GM23338 (cell line): ENCODE measurements around the gene FBXO15. TPM values are rescaled to one million over a fixed set of nuclear protein-coding genes. Genes with fewer than 3 reads are reported as not detected.

ENCODE experiments used
- ATAC-seq: fragments of 200-7000 bp; cut with Tn5 transposase; 3 replicates; pipeline ENCODE4 v1.9.1; 2020
- DNase-seq: peaks from one replicate; pipeline ENCODE4 v3.0.0-alpha.2; 2015; ENCODE audit warnings: low spot score
- H2AFZ ChIP-seq: fragments of 200-600 bp; sonication (generic); 2 replicates; pipeline ENCODE4 v1.8.0; 2016; ENCODE audit warnings: antibody characterized with exemption, mild to moderate bottlenecking, moderate library complexity
- H3F3A ChIP-seq: fragments of 200-600 bp; sonication (generic); replicated peaks from 2 replicates; pipeline ENCODE4 v1.8.0; 2017; ENCODE audit warnings: antibody characterized with exemption, mixed run types, low read depth
- H3K27ac ChIP-seq: fragments of 200-600 bp; sonication (generic); 2 replicates; pipeline ENCODE4 v1.6.1; 2016; ENCODE audit warnings: low read depth
- H3K27me3 ChIP-seq: fragments of 200-600 bp; sonication (generic); 2 replicates; pipeline ENCODE4 v1.8.0; 2016; ENCODE audit warnings: mild to moderate bottlenecking, mixed run types, moderate library complexity; ENCODE audit not compliant: insufficient read depth
- H3K36me3 ChIP-seq: fragments of 200-600 bp; sonication (generic); 2 replicates; pipeline ENCODE4 v1.8.0; 2016; ENCODE audit warnings: mild to moderate bottlenecking; ENCODE audit not compliant: insufficient read depth
- H3K4me1 ChIP-seq: fragments of 200-600 bp; sonication (generic); 2 replicates; pipeline ENCODE4 v1.8.0; 2016; ENCODE audit warnings: mild to moderate bottlenecking, moderate library complexity; ENCODE audit not compliant: insufficient read depth
- H3K4me2 ChIP-seq: fragments of 200-600 bp; sonication (generic); 2 replicates; pipeline ENCODE4 v1.7.1; 2017; ENCODE audit warnings: mixed run types
- H3K4me3 ChIP-seq: fragments of 200-600 bp; sonication (generic); 2 replicates; pipeline ENCODE4 v1.6.1; 2016; ENCODE audit warnings: mixed run types
- H3K79me2 ChIP-seq: fragments of 200-600 bp; sonication (generic); replicated peaks from 2 replicates; pipeline ENCODE4 v1.8.0; 2017; ENCODE audit warnings: mild to moderate bottlenecking; ENCODE audit not compliant: insufficient read depth
- H3K9me2 ChIP-seq: fragments of 200-600 bp; sonication (generic); 2 replicates; pipeline ENCODE4 v1.8.0; 2017; ENCODE audit not compliant: insufficient read depth
- H4K20me1 ChIP-seq: fragments of 200-600 bp; sonication (generic); replicated peaks from 2 replicates; pipeline ENCODE4 v1.8.0; 2017; ENCODE audit warnings: mild to moderate bottlenecking; ENCODE audit not compliant: insufficient read depth
- H3K27ac Mint-ChIP-seq: 2 replicates; pipeline ENCODE4 v1.8.0; 2020; ENCODE audit warnings: inconsistent platforms, mild to moderate bottlenecking, moderate library complexity, mixed read lengths
- H3K27me3 Mint-ChIP-seq: 3 replicates; pipeline ENCODE4 v1.8.0; 2022; ENCODE audit warnings: low read depth, mild to moderate bottlenecking, moderate library complexity, mixed read lengths, inconsistent platforms; ENCODE audit not compliant: insufficient read depth, poor library complexity
- H3K36me3 Mint-ChIP-seq: 3 replicates; pipeline ENCODE4 v1.8.0; 2021; ENCODE audit warnings: low read depth, mild to moderate bottlenecking, inconsistent platforms, moderate library complexity, mixed read lengths
- H3K4me1 Mint-ChIP-seq: 3 replicates; pipeline ENCODE4 v1.8.0; 2020; ENCODE audit warnings: mild to moderate bottlenecking, inconsistent platforms, mixed read lengths
- H3K4me3 Mint-ChIP-seq: 3 replicates; pipeline ENCODE4 v1.8.0; 2021; ENCODE audit warnings: moderate library complexity, mild to moderate bottlenecking, inconsistent platforms, mixed read lengths
- H3K9me3 Mint-ChIP-seq: 3 replicates; pipeline ENCODE4 v1.8.0; 2020; ENCODE audit warnings: moderate library complexity, mild to moderate bottlenecking, inconsistent platforms, mixed read lengths
- ETS1 ChIP-seq: IDR thresholded peaks from 2 replicates; pipeline ENCODE4 v1.6.1; 2016; ENCODE audit warnings: antibody characterized with exemption
- EZH2phosphoT487 ChIP-seq: fragments of 200-600 bp; sonication (generic); IDR thresholded peaks from one replicate; pipeline ENCODE4 v1.8.1; 2018; ENCODE audit warnings: antibody characterized with exemption; ENCODE audit not compliant: unreplicated experiment
- JUNB ChIP-seq: IDR thresholded peaks from one replicate; pipeline ENCODE4 v1.6.1; 2016; ENCODE audit warnings: antibody characterized with exemption; ENCODE audit not compliant: unreplicated experiment
- NANOG ChIP-seq: IDR thresholded peaks from 2 replicates; pipeline ENCODE4 v1.6.1; 2016; ENCODE audit warnings: antibody characterized with exemption, borderline replicate concordance
- STAT1 ChIP-seq: IDR thresholded peaks from one replicate; pipeline ENCODE4 v1.6.1; 2016; ENCODE audit warnings: antibody characterized with exemption; ENCODE audit not compliant: unreplicated experiment
- ZNF114 ChIP-seq: fragments of 250-450 bp; sonication (Bioruptor Pico); IDR thresholded peaks from 2 replicates; pipeline ENCODE4 v1.5.0; 2020; ENCODE audit warnings: mild to moderate bottlenecking, moderate library complexity
- ZNF331 ChIP-seq: fragments of 250-450 bp; sonication (Bioruptor Pico); IDR thresholded peaks from 2 replicates; pipeline ENCODE4 v1.5.0; 2020; ENCODE audit warnings: low read depth, mild to moderate bottlenecking, moderate library complexity
- polyA plus RNA-seq: library from polyadenylated mRNA; unstranded; fragments of >200 nt; fragmentation: Nextera tagmentation; extraction: Ambion mirVana; gene quantifications from 2 replicates; pipeline ENCODE4 v1.2.1, GENCODE V29; 2016
- total RNA-seq: library from RNA; depleted of rRNA; stranded (reverse); fragments of >200 nt; shearing (Covaris generic); gene quantifications from 2 replicates; pipeline ENCODE4 v1.2.3, GENCODE V29; 2014
- TF ChIP-seq, protein P1 (sequence below), 2 experiments: fragments of 200-600 bp in 1 of 2; sonication (generic) in 1 of 2; conservative IDR thresholded peaks; 2 replicates each; pipeline versions ENCODE4 v1.5.1 to v1.6.1; 2016 to 2017; ENCODE audit warnings: antibody characterized with exemption in 2 of 2, low read depth in 2 of 2, mild to moderate bottlenecking in 2 of 2, moderate library complexity in 1 of 2
- TF ChIP-seq, protein P2 (sequence below): fragments of 250-450 bp; sonication (Bioruptor Pico); IDR thresholded peaks from 2 replicates; pipeline ENCODE4 v1.5.0; 2020; ENCODE audit warnings: mild to moderate bottlenecking, moderate library complexity
- TF ChIP-seq, protein P3 (sequence below): IDR thresholded peaks from one replicate; pipeline ENCODE4 v1.6.1; 2018; ENCODE audit warnings: antibody characterized with exemption; ENCODE audit not compliant: unreplicated experiment

The FBXO15 gene
- total and polyA plus RNA-seq, 2 experiments from 2014 or later, result 0.21 to 0.53 TPM

DNA sequence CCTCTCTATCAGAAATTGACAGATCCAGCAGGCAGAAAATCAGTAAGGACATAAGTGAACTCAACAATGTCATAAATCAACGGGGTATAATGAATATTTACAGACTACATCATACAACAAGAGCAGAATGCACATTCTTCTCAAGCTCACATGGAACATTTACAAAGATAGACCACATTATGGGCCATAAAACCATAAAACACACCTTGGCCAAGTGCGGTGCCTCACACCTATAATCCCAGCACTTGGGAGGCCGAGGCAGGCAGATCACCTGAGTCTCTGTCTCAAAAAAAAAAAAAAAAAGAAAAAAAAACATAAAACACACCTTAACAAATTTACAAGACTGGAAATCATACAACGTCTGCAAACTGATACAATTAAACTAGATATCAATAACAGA lies 36.7 kb downstream of the FBXO15 start:
- Histone ChIP-seq H3F3A (no peaks in the 10 kb centered on the region), H3K36me3 (peaks cover 6% of the 10 kb centered on the region; the same call in 1 of the 2 replicates), H3K9me2 (no peaks in the 10 kb centered on the region), H3K4me1 (peaks cover 20% of the 10 kb centered on the region), H4K20me1 (no peaks in the 10 kb centered on the region), H3K79me2 (no peaks in the 10 kb centered on the region), H2AFZ (no peak overlapping the region), H3K4me2 (no peak overlapping the region), H3K4me3 (no peak overlapping the region), H3K27ac (no peak overlapping the region), H3K27me3 (no peaks in the 10 kb centered on the region)
- no peak for ATAC-seq
- Mint-ChIP-seq H3K4me1 (peaks cover 23% of the 10 kb centered on the region), H3K9me3 (peaks cover 26% of the 10 kb centered on the region; the same call in 2 of the 3 replicates), H3K27me3 (no peaks in the 10 kb centered on the region), H3K4me3 (no peak overlapping the region), H3K27ac (no peak overlapping the region), H3K36me3 (peaks cover 7% of the 10 kb centered on the region; the same call in 2 of the 3 replicates)
- TF ChIP-seq ZNF331 (CRISPR knock-in tag) (no peak), NANOG (no peak), ZNF114 (CRISPR knock-in tag) (no peak), ETS1 (no peak), EZH2phosphoT487 (no peak), STAT1 (no peak), JUNB (no peak)
- TF ChIP-seq, protein P1, sequence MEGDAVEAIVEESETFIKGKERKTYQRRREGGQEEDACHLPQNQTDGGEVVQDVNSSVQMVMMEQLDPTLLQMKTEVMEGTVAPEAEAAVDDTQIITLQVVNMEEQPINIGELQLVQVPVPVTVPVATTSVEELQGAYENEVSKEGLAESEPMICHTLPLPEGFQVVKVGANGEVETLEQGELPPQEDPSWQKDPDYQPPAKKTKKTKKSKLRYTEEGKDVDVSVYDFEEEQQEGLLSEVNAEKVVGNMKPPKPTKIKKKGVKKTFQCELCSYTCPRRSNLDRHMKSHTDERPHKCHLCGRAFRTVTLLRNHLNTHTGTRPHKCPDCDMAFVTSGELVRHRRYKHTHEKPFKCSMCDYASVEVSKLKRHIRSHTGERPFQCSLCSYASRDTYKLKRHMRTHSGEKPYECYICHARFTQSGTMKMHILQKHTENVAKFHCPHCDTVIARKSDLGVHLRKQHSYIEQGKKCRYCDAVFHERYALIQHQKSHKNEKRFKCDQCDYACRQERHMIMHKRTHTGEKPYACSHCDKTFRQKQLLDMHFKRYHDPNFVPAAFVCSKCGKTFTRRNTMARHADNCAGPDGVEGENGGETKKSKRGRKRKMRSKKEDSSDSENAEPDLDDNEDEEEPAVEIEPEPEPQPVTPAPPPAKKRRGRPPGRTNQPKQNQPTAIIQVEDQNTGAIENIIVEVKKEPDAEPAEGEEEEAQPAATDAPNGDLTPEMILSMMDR (conservative IDR thresholded peaks at IDR 0.05; ENCODE audit: low read depth in 2 of 2), result no peak
- TF ChIP-seq, protein P2, sequence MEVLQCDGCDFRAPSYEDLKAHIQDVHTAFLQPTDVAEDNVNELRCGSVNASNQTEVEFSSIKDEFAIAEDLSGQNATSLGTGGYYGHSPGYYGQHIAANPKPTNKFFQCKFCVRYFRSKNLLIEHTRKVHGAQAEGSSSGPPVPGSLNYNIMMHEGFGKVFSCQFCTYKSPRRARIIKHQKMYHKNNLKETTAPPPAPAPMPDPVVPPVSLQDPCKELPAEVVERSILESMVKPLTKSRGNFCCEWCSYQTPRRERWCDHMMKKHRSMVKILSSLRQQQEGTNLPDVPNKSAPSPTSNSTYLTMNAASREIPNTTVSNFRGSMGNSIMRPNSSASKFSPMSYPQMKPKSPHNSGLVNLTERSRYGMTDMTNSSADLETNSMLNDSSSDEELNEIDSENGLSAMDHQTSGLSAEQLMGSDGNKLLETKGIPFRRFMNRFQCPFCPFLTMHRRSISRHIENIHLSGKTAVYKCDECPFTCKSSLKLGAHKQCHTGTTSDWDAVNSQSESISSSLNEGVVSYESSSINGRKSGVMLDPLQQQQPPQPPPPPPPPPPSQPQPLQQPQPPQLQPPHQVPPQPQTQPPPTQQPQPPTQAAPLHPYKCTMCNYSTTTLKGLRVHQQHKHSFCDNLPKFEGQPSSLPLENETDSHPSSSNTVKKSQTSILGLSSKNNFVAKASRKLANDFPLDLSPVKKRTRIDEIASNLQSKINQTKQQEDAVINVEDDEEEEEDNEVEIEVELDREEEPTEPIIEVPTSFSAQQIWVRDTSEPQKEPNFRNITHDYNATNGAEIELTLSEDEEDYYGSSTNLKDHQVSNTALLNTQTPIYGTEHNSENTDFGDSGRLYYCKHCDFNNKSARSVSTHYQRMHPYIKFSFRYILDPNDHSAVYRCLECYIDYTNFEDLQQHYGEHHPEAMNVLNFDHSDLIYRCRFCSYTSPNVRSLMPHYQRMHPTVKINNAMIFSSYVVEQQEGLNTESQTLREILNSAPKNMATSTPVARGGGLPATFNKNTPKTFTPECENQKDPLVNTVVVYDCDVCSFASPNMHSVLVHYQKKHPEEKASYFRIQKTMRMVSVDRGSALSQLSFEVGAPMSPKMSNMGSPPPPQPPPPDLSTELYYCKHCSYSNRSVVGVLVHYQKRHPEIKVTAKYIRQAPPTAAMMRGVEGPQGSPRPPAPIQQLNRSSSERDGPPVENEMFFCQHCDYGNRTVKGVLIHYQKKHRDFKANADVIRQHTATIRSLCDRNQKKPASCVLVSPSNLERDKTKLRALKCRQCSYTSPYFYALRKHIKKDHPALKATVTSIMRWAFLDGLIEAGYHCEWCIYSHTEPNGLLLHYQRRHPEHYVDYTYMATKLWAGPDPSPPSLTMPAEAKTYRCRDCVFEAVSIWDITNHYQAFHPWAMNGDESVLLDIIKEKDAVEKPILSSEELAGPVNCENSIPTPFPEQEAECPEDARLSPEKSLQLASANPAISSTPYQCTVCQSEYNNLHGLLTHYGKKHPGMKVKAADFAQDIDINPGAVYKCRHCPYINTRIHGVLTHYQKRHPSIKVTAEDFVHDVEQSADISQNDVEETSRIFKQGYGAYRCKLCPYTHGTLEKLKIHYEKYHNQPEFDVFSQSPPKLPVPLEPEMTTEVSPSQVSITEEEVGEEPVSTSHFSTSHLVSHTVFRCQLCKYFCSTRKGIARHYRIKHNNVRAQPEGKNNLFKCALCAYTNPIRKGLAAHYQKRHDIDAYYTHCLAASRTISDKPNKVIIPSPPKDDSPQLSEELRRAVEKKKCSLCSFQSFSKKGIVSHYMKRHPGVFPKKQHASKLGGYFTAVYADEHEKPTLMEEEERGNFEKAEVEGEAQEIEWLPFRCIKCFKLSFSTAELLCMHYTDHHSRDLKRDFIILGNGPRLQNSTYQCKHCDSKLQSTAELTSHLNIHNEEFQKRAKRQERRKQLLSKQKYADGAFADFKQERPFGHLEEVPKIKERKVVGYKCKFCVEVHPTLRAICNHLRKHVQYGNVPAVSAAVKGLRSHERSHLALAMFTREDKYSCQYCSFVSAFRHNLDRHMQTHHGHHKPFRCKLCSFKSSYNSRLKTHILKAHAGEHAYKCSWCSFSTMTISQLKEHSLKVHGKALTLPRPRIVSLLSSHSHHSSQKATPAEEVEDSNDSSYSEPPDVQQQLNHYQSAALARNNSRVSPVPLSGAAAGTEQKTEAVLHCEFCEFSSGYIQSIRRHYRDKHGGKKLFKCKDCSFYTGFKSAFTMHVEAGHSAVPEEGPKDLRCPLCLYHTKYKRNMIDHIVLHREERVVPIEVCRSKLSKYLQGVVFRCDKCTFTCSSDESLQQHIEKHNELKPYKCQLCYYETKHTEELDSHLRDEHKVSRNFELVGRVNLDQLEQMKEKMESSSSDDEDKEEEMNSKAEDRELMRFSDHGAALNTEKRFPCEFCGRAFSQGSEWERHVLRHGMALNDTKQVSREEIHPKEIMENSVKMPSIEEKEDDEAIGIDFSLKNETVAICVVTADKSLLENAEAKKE (CRISPR knock-in tag), result no peak
- TF ChIP-seq, protein P3, sequence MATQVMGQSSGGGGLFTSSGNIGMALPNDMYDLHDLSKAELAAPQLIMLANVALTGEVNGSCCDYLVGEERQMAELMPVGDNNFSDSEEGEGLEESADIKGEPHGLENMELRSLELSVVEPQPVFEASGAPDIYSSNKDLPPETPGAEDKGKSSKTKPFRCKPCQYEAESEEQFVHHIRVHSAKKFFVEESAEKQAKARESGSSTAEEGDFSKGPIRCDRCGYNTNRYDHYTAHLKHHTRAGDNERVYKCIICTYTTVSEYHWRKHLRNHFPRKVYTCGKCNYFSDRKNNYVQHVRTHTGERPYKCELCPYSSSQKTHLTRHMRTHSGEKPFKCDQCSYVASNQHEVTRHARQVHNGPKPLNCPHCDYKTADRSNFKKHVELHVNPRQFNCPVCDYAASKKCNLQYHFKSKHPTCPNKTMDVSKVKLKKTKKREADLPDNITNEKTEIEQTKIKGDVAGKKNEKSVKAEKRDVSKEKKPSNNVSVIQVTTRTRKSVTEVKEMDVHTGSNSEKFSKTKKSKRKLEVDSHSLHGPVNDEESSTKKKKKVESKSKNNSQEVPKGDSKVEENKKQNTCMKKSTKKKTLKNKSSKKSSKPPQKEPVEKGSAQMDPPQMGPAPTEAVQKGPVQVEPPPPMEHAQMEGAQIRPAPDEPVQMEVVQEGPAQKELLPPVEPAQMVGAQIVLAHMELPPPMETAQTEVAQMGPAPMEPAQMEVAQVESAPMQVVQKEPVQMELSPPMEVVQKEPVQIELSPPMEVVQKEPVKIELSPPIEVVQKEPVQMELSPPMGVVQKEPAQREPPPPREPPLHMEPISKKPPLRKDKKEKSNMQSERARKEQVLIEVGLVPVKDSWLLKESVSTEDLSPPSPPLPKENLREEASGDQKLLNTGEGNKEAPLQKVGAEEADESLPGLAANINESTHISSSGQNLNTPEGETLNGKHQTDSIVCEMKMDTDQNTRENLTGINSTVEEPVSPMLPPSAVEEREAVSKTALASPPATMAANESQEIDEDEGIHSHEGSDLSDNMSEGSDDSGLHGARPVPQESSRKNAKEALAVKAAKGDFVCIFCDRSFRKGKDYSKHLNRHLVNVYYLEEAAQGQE, result no peak
- DNase-seq, result no peak
